ENCODE data around the gene TJP1.

Gene TJP1

GRCh38 chr15:29842290-29842689 lies 20.0 kb upstream of the TJP1 start:
- DNase-seq (ENCODE audit: low spot score): no peak
- POLR2A ChIA-PET (ENCODE audit: low non-redundant PET): no interaction called here
- TF ChIP-seq, protein P1, sequence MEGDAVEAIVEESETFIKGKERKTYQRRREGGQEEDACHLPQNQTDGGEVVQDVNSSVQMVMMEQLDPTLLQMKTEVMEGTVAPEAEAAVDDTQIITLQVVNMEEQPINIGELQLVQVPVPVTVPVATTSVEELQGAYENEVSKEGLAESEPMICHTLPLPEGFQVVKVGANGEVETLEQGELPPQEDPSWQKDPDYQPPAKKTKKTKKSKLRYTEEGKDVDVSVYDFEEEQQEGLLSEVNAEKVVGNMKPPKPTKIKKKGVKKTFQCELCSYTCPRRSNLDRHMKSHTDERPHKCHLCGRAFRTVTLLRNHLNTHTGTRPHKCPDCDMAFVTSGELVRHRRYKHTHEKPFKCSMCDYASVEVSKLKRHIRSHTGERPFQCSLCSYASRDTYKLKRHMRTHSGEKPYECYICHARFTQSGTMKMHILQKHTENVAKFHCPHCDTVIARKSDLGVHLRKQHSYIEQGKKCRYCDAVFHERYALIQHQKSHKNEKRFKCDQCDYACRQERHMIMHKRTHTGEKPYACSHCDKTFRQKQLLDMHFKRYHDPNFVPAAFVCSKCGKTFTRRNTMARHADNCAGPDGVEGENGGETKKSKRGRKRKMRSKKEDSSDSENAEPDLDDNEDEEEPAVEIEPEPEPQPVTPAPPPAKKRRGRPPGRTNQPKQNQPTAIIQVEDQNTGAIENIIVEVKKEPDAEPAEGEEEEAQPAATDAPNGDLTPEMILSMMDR (conservative IDR thresholded peaks at IDR 0.05; ENCODE audit: low read depth): no peak
- CTCF ChIA-PET: no interaction called here
- H3K27ac ChIP-seq: no peak overlapping the region

- no peak overlapping the region for H3K27ac ChIP-seq
- CTCF ChIA-PET: interaction anchor here (0.5 kb wide), 1 partner anchor 19 kb away, joined by 5 read pairs; the partner anchor contains the start of gene TJP1
- TF ChIP-seq, protein P1 (conservative IDR thresholded peaks at IDR 0.05; ENCODE audit: low read depth): no peak
- no peak for DNase-seq (ENCODE audit: low spot score)
- POLR2A ChIA-PET (ENCODE audit: low non-redundant PET): no interaction called here
Measured at GRCh38 chr15:29840926-29841325, 18.7 kb upstream of the TJP1 start.

DNA sequence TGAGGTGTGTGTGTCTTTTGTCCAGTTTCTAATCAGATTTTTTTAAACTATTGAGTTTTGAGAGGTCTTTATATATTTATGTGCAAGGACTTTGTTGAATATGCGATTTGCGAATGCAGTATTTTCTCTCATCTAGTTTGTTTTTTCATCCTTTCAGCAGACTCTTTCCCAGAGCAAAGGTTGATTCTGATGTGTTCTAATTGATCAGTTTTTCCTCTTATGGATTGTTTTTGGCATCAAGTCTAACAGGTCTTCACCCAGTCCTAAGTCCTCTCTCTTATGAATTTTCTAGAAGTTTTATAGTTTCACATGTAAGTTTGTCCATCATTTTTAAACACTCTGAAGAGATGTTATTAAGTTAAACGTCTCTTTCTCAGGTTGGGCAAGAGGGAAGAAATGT lies 17.8 kb upstream of the TJP1 start:
- ChIA-PET CTCF (no interaction called here), POLR2A (ENCODE audit: low non-redundant PET) (no interaction called here)
- no peak overlapping the region for H3K27ac ChIP-seq
- no peak for DNase-seq (ENCODE audit: low spot score)
- TF ChIP-seq, protein P1 (conservative IDR thresholded peaks at IDR 0.05; ENCODE audit: low read depth): no peak

- ChIA-PET POLR2A (ENCODE audit: low non-redundant PET) (no interaction called here), CTCF (interaction anchor here (1.1 kb wide), 1 partner anchor 237 kb away, joined by 3 read pairs; no protein-coding TSS in a partner anchor)
- no peak for DNase-seq (ENCODE audit: low spot score)
- TF ChIP-seq, protein P1 (conservative IDR thresholded peaks at IDR 0.05; ENCODE audit: low read depth): no peak
- no peak overlapping the region for H3K27ac ChIP-seq
Measured at GRCh38 chr15:29838352-29839010, 16.2 kb upstream of the TJP1 start.

DNA sequence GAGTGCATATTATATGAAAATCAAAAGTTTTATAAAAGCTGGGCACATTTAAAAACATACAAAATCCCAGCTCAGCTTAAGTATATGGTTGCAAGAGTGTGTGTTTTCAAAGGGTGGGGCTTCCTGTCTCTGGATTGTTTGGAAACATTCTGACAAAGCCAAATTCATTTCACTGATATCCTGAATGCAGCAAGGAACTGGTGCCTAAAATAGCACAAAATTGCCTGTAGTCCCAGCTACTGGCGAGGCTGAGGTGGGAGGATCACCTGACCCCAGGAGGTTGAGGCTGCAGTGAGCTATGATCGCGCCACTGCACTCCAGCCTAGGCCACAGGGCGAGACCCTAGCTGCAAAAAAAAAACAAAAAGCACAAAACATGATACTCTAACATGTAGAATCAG lies 13.0 kb upstream of the TJP1 start:
- TF ChIP-seq, protein P1 (conservative IDR thresholded peaks at IDR 0.05; ENCODE audit: low read depth): no peak
- CTCF ChIA-PET: interaction anchor here (1.1 kb wide), 1 partner anchor 15 kb away, joined by 6 read pairs; no protein-coding TSS in a partner anchor
- DNase-seq (ENCODE audit: low spot score): no peak
- POLR2A ChIA-PET (ENCODE audit: low non-redundant PET): interaction anchor here (0.6 kb wide), 1 partner anchor 11 kb away, joined by 5 read pairs; no protein-coding TSS in a partner anchor
- H3K27ac ChIP-seq: peak overlapping the region; percentile 67

DNA sequence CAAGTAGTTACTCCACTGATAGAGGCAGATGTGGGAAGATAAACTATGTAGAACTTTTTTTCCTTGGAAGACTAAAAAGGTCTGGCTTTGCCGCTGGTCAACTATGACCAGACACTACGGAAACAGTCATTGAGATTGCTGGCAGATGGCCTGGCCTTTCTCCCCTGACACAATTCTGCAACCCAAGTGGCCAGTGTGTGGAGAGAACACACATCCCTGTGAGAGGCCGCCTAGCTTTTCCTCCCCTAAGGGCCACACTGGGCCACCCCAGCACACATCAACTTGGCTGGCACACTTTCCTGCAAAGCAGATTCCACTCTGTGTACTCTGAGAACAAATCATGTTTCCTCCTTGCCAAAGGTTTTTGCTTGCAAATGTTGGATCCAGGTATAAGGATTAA lies 10.4 kb upstream of the TJP1 start:
- TF ChIP-seq, protein P1 (conservative IDR thresholded peaks at IDR 0.05; ENCODE audit: low read depth): no peak

More for the DNA sequence above, 10.4 kb upstream of the TJP1 start:
- ChIA-PET CTCF (no interaction called here), POLR2A (ENCODE audit: low non-redundant PET) (no interaction called here)
- H3K27ac ChIP-seq: no peak overlapping the region
- no peak for DNase-seq (ENCODE audit: low spot score)

Measured in RWPE1 (cell line).